ENCODE data around the gene TNRC6B. TPM values are rescaled to one million over a fixed set of nuclear protein-coding genes. Genes with fewer than 3 reads are reported as not detected.

Gene TNRC6B
- total and polyA plus RNA-seq, 8 donors = 13.7 to 40.7 (median 15.7) TPM

DNA sequence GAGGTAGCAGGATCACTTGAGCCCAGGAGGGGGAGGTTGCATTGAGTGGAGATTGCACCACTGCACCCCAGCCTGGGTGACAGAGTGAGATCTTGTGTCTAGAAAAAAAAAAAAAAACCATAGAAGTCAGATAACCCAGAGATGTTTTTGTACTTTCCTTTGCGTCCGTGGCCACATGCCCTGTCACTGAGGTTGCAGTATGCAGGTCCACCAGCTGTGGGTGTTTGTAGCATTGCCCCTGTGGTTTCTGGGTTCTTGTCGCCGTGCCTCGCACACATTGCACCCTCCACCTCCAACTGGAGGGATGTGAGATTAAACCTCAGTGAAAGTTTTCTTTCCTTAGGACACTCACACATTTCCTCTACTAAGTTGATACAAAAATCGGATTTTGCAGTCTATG lies 70.3 kb downstream of the TNRC6B start:
- peak; percentile 34 for ATAC-seq
- DNase-seq = no peak
- intact Hi-C loops (cut with DNase I) = no loop called here

DNA sequence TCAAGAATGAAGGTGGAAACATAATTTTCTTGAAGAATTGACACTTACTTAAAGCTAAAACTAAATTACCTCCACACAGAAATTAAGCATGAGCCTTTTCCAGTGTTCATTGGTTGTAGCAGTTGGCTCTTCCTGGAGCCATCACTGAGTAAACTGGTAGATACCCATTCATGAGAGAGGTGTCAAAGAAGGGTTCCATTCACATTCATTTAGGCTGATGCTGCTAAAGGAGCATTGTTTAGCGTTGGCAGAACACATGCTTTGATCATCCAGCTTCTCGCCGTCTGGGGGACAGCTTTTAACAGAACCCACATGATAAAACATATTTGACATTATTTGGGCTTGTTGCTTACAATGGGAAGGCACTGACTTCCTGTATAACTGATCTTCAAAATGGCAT lies 71.6 kb downstream of the TNRC6B start:
- peaks cover 0 to 20% of the 10 kb centered on the region in 2 donors for H3K36me3 ChIP-seq
- peaks cover 0 to 3% of the 10 kb centered on the region in 2 donors for H3K4me1 ChIP-seq
- intact Hi-C loops (cut with DNase I) = no loop called here
- DNase-seq (no peak), ATAC-seq (no peak)
- H3K27ac ChIP-seq = no peak overlapping the region
- H3K9me3 ChIP-seq = no peaks in the 10 kb centered on the region
- H3K4me3 ChIP-seq = no peak overlapping the region
- no peaks in the 10 kb centered on the region for H3K27me3 ChIP-seq
- TF ChIP-seq, protein P1, sequence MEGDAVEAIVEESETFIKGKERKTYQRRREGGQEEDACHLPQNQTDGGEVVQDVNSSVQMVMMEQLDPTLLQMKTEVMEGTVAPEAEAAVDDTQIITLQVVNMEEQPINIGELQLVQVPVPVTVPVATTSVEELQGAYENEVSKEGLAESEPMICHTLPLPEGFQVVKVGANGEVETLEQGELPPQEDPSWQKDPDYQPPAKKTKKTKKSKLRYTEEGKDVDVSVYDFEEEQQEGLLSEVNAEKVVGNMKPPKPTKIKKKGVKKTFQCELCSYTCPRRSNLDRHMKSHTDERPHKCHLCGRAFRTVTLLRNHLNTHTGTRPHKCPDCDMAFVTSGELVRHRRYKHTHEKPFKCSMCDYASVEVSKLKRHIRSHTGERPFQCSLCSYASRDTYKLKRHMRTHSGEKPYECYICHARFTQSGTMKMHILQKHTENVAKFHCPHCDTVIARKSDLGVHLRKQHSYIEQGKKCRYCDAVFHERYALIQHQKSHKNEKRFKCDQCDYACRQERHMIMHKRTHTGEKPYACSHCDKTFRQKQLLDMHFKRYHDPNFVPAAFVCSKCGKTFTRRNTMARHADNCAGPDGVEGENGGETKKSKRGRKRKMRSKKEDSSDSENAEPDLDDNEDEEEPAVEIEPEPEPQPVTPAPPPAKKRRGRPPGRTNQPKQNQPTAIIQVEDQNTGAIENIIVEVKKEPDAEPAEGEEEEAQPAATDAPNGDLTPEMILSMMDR (IDR thresholded peaks at IDR 0.05) = no peak

More for the DNA sequence above, 70.3 kb downstream of the TNRC6B start:
- H3K27ac ChIP-seq = no peak overlapping the region
- TF ChIP-seq, protein P1 (IDR thresholded peaks at IDR 0.05) = no peak
- no peak overlapping the region for H3K4me3 ChIP-seq
- no peaks in the 10 kb centered on the region for H3K9me3 ChIP-seq
- H3K4me1 ChIP-seq = peaks cover 0 to 16% of the 10 kb centered on the region in 2 donors
- peaks cover 0 to 20% of the 10 kb centered on the region in 2 donors for H3K36me3 ChIP-seq
- H3K27me3 ChIP-seq = no peaks in the 10 kb centered on the region

DNA sequence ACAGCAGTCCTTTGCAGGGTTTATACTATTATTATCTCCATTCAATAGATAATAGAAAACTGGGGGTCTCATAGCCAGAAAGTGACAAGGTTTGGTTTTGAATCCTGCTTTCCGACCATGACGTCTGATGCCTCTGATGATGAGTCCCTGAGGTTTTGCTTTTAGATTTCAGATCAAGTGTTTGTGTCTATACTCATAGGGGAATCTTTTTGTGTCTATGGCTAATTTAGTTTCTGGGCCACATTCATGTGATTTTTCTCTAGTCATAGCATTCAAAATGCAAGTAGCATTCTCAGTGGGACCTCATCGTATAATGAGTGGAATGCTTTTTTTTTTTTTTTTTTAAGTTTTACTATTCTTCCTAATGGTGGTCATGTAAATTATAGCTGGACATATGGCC lies 72.9 kb downstream of the TNRC6B start:
- intact Hi-C loops (cut with DNase I) = no loop called here
- TF ChIP-seq, protein P1 (IDR thresholded peaks at IDR 0.05) = no peak
- H3K36me3 ChIP-seq = peaks cover 0 to 20% of the 10 kb centered on the region in 2 donors
- ATAC-seq (no peak), DNase-seq (no peak)
- H3K27me3 ChIP-seq = no peaks in the 10 kb centered on the region
- no peak overlapping the region for H3K4me3 ChIP-seq
- no peaks in the 10 kb centered on the region for H3K9me3 ChIP-seq
- no peak overlapping the region for H3K27ac ChIP-seq
- H3K4me1 ChIP-seq = no peaks in the 10 kb centered on the region

DNA sequence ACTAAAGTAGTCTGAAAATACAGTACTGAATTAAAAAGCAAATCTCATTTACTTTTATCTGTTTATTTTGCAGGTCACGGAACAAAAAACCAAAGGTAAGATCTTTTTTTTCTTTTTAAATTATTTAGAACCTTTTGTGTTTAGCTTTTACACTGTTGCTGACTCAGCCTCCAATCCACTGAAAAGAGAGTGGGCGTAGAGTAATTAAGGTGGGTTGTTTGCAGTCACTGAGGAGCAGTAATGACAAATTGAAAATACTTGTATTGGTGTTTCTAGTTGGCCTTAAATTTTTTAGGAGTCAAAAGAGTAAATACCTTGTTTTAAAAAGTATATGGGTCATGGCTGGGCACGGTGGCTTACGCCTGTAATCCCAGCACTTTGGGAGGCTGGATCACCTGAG lies 73.4 kb downstream of the TNRC6B start:
- no peak for DNase-seq
- no peaks in the 10 kb centered on the region for H3K9me3 ChIP-seq
- peaks cover 0 to 20% of the 10 kb centered on the region in 2 donors for H3K36me3 ChIP-seq
- no peaks in the 10 kb centered on the region for H3K4me1 ChIP-seq
- no peaks in the 10 kb centered on the region for H3K27me3 ChIP-seq
- TF ChIP-seq, protein P1 (IDR thresholded peaks at IDR 0.05) = no peak
- H3K4me3 ChIP-seq = no peak overlapping the region
- ATAC-seq = no peak
- intact Hi-C loops (cut with DNase I) = no loop called here
- H3K27ac ChIP-seq = no peak overlapping the region

DNA sequence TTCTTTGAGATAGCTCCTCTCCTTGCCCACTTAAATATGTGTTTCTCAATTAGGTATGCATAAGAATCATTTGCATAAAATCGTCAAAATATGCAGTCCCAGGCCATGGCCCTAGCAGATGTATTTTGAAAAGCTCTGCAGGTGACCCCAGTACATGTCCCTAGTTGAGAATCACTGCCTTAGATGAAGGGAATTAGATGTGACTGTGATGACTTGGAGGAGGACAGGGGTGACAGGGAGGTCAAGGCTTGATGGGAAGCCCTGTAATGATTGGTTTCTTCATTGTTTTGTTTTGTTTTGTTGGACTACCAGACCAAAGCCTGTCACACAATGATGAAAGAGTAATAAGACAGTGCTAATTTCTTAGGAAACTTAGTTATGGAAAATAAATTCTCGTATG lies 74.4 kb downstream of the TNRC6B start:
- intact Hi-C loops (cut with DNase I) = no loop called here
- DNase-seq = no peak
- Histone ChIP-seq H3K9me3 (no peaks in the 10 kb centered on the region), H3K36me3 (peaks cover 0 to 13% of the 10 kb centered on the region in 2 donors), H3K4me3 (no peak overlapping the region), H3K27me3 (no peaks in the 10 kb centered on the region), H3K4me1 (no peaks in the 10 kb centered on the region), H3K27ac (no peak overlapping the region)
- no peak for ATAC-seq
- TF ChIP-seq, protein P1 (IDR thresholded peaks at IDR 0.05) = no peak
